Keratinocyte (primary cell): ENCODE results near the gene METAP1D.

Experiments used
- CTCF ChIP-seq, 3 experiments: IDR thresholded peaks in 1 of 3; conservative IDR thresholded peaks in 1 of 3; optimal IDR thresholded peaks in 1 of 3; 2 replicates in 2 of 3; 3 replicates in 1 of 3; pipeline versions ENCODE3 to v1.5.1; 2011; ENCODE audit warnings: low read length in 3 of 3, mild to moderate bottlenecking in 3 of 3, moderate library complexity in 2 of 3, control low read depth in 1 of 3, inconsistent platforms in 1 of 3; ENCODE audit not compliant: insufficient read depth in 2 of 3; ENCODE audit errors: extremely low read depth in 1 of 3
- EZH2 ChIP-seq: IDR thresholded peaks from one replicate; pipeline ENCODE4 v1.6.1; 2012; ENCODE audit warnings: inconsistent platforms, mild to moderate bottlenecking, low read length, moderate library complexity

- TF ChIP-seq CTCF (optimal IDR thresholded peaks at IDR 0.05 in 1 of 3, IDR thresholded peaks at IDR 0.05 in 1 of 3, conservative IDR thresholded peaks at IDR 0.05 in 1 of 3; ENCODE audit: extremely low read depth in 1 of 3, insufficient read depth in 2 of 3, low read length in 3 of 3) (no peak), EZH2 (no peak)
These were observed 41.3 kb upstream of the METAP1D start for GRCh38 chr2:171958475-171958874.
